Ishikawa (cell line): ENCODE measurements around the gene RRP1.

Source experiments
- REST ChIP-seq: IDR thresholded peaks from 2 replicates; pipeline ENCODE4 v1.6.1; 2012; ENCODE audit warnings: low read depth, mild to moderate bottlenecking
- TEAD4 ChIP-seq: IDR thresholded peaks from 2 replicates; pipeline ENCODE4 v1.6.1; 2012

- TF ChIP-seq TEAD4 (no peak), REST (no peak)
These were observed 19.5 kb downstream of the RRP1 start for GRCh38 chr21:43808832-43809251.
